ENCODE measurements around the gene SYNGR2.

- TF ChIP-seq, protein P1, sequence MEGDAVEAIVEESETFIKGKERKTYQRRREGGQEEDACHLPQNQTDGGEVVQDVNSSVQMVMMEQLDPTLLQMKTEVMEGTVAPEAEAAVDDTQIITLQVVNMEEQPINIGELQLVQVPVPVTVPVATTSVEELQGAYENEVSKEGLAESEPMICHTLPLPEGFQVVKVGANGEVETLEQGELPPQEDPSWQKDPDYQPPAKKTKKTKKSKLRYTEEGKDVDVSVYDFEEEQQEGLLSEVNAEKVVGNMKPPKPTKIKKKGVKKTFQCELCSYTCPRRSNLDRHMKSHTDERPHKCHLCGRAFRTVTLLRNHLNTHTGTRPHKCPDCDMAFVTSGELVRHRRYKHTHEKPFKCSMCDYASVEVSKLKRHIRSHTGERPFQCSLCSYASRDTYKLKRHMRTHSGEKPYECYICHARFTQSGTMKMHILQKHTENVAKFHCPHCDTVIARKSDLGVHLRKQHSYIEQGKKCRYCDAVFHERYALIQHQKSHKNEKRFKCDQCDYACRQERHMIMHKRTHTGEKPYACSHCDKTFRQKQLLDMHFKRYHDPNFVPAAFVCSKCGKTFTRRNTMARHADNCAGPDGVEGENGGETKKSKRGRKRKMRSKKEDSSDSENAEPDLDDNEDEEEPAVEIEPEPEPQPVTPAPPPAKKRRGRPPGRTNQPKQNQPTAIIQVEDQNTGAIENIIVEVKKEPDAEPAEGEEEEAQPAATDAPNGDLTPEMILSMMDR (IDR thresholded peaks at IDR 0.05), result peak; percentile 70 to 97 (median 92)
- TF ChIP-seq POLR2AphosphoS5 (IDR thresholded peaks at IDR 0.05) (peak; percentile 89 to 93), POLR2A (IDR thresholded peaks at IDR 0.05) (peak in 2 of 4 donors; percentile 56 to 81)
Measured at GRCh38 chr17:78174346-78174869, 6.0 kb downstream of the SYNGR2 start.

All from upper lobe of left lung (tissue), 4 donors.